Measurements from ENCODE around the gene ZNF205. TPM values are rescaled to one million over a fixed set of nuclear protein-coding genes. Genes with fewer than 3 reads are reported as not detected.

The ZNF205 gene
- total and polyA plus RNA-seq, 9 of the 15 experiments (the other 6 are each of a cell fraction or from before 2014, with no cell fraction given): 2.4 to 11.8 (median 5.1) TPM; not detected in 2

- TF ChIP-seq ZBTB49 (CRISPR knock-in tag; IDR thresholded peaks at IDR 0.05; ENCODE audit: borderline replicate concordance) (no peak), PCBP2 (IDR thresholded peaks at IDR 0.05; ENCODE audit: low read depth, low read length, poor library complexity, severe bottlenecking) (no peak), TFAM (CRISPR knock-in tag; conservative IDR thresholded peaks at IDR 0.05) (no peak), ZNF24 (IDR thresholded peaks at IDR 0.05) (peak; percentile 74), MBD2 (IDR thresholded peaks at IDR 0.05; ENCODE audit: borderline replicate concordance, low read depth) (0 out of 2 replicates have a peak, but pooled peaks have one; percentile 38), KLF16 (IDR thresholded peaks at IDR 0.05) (peak; percentile 76), KDM4B (IDR thresholded peaks at IDR 0.05; ENCODE audit: borderline replicate concordance in 2 of 2, low read depth in 1 of 2) (no peak), HLTF (IDR thresholded peaks at IDR 0.05) (no peak), HOMEZ (CRISPR knock-in tag; IDR thresholded peaks at IDR 0.05) (no peak), ZKSCAN8 (CRISPR knock-in tag; IDR thresholded peaks at IDR 0.05) (peak; percentile 42; the same call in 1 of the 2 replicates), ZNF311 (CRISPR knock-in tag; IDR thresholded peaks at IDR 0.05) (no peak), ZNF347 (CRISPR knock-in tag; IDR thresholded peaks at IDR 0.05; ENCODE audit: low read depth) (no peak), SRSF1 (IDR thresholded peaks at IDR 0.05; ENCODE audit: low read depth, low read length) (no peak), BMI1 (IDR thresholded peaks at IDR 0.05; ENCODE audit: low read length) (0 out of 2 replicates have a peak, but pooled peaks have one; percentile 8), ZNF124 (CRISPR knock-in tag; IDR thresholded peaks at IDR 0.05) (no peak), SMARCA5 (IDR thresholded peaks at IDR 0.05) (peak; percentile 35; the same call in 1 of the 2 replicates), RAD21 (CRISPR knock-in tag; conservative IDR thresholded peaks at IDR 0.05 in 1 of 2, IDR thresholded peaks at IDR 0.05 in 1 of 2) (peak; percentile 53 to 80), TFAP4 (CRISPR knock-in tag; IDR thresholded peaks at IDR 0.05; ENCODE audit: borderline replicate concordance) (peak; percentile 97), ZBED1 (IDR thresholded peaks at IDR 0.05) (0 out of 2 replicates have a peak, but pooled peaks have one; percentile 21)
- TF ChIP-seq, protein P1, sequence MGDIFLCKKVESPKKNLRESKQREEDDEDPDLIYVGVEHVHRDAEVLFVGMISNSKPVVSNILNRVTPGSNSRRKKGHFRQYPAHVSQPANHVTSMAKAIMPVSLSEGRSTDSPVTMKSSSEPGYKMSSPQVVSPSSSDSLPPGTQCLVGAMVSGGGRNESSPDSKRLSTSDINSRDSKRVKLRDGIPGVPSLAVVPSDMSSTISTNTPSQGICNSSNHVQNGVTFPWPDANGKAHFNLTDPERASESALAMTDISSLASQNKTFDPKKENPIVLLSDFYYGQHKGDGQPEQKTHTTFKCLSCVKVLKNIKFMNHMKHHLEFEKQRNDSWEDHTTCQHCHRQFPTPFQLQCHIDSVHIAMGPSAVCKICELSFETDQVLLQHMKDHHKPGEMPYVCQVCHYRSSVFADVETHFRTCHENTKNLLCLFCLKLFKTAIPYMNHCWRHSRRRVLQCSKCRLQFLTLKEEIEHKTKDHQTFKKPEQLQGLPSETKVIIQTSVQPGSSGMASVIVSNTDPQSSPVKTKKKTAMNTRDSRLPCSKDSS (IDR thresholded peaks at IDR 0.05; ENCODE audit: low read depth, partially characterized antibody): no peak
- TF ChIP-seq, protein P2, sequence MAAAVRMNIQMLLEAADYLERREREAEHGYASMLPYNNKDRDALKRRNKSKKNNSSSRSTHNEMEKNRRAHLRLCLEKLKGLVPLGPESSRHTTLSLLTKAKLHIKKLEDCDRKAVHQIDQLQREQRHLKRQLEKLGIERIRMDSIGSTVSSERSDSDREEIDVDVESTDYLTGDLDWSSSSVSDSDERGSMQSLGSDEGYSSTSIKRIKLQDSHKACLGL (CRISPR knock-in tag; IDR thresholded peaks at IDR 0.05; ENCODE audit: borderline replicate concordance, poor library complexity, severe bottlenecking): no peak
Measured at GRCh38 chr16:3152277-3152990, 40.0 kb downstream of the ZNF205 start (continued).
